T-helper 1 cell (primary cell): ENCODE measurements around the gene INPP5A.
"Not testable (repeated sequence)": the region's sequence is repeated elsewhere in the genome, so short reads cannot be mapped to it uniquely, and the experiment has no call there.

Source experiments
- DNase-seq, 5 donors: peaks; one replicate each; pipeline ENCODE4 v3.0.0-alpha.2; 2012 to 2020

Gene INPP5A

GRCh38 chr10:132503581-132504421 is 33.8 kb upstream of the INPP5A start:
- no peak for DNase-seq

GRCh38 chr10:132504501-132505272 is 32.9 kb upstream of the INPP5A start:
- DNase-seq, result no peak

GRCh38 chr10:132505546-132505945 is 32.0 kb upstream of the INPP5A start:
- DNase-seq, result not testable (repeated sequence)

- DNase-seq, result no peak
These were observed 30.7 kb upstream of the INPP5A start for GRCh38 chr10:132506711-132507408.

GRCh38 chr10:132507409-132507955 is 30.1 kb upstream of the INPP5A start:
- DNase-seq, result no peak

- no peak for DNase-seq
These were observed 29.6 kb upstream of the INPP5A start for GRCh38 chr10:132507956-132508490.

- DNase-seq, result no peak
These were observed 28.8 kb upstream of the INPP5A start for GRCh38 chr10:132508581-132509443.

GRCh38 chr10:132509506-132510173 is 27.9 kb upstream of the INPP5A start:
- no peak for DNase-seq

GRCh38 chr10:132510174-132510611 is 27.4 kb upstream of the INPP5A start:
- no peak for DNase-seq

- no peak for DNase-seq
These were observed 26.2 kb upstream of the INPP5A start for GRCh38 chr10:132511121-132512051.

GRCh38 chr10:132512052-132512442 is 25.5 kb upstream of the INPP5A start:
- DNase-seq, result no peak

GRCh38 chr10:132512693-132513345 is 24.8 kb upstream of the INPP5A start:
- no peak for DNase-seq

GRCh38 chr10:132514821-132515520 is 22.6 kb upstream of the INPP5A start:
- DNase-seq, result no peak

GRCh38 chr10:132515811-132516726 is 21.5 kb upstream of the INPP5A start:
- no peak for DNase-seq

GRCh38 chr10:132516771-132517725 is 20.5 kb upstream of the INPP5A start:
- DNase-seq, result no peak

- DNase-seq, result no peak
These were observed 19.6 kb upstream of the INPP5A start for GRCh38 chr10:132517951-132518521.
